SK-N-SH (cell line): Measurements from ENCODE around the gene SLC39A9. TPM values are rescaled to one million over a fixed set of nuclear protein-coding genes. Genes with fewer than 3 reads are reported as not detected.

Experiments
- CTCF ChIA-PET: fragments of 300-600, 350-600 bp; formaldehyde crosslinking; extraction: SDS; loops from one replicate; lab custom pipeline; 2021; lab: Yijun Ruan, JAX
- POLR2A ChIA-PET: fragments of 350-600 bp; sonication (Branson Sonifier 250); formaldehyde crosslinking; extraction: SDS; loops from one replicate; lab custom pipeline; 2020; ENCODE audit warnings: antibody characterized with exemption, inconsistent platforms; lab: Yijun Ruan, JAX
- DNase-seq: peaks from one replicate; pipeline ENCODE4 v3.0.0; 2012
- H2AFZ ChIP-seq: fragments of 200-600 bp; sonication (generic); 2 replicates; pipeline ENCODE4 v1.8.1; 2016; ENCODE audit warnings: antibody characterized with exemption, mild to moderate bottlenecking, low read depth
- H3F3A ChIP-seq: fragments of 200-600 bp; sonication (generic); replicated peaks from 2 replicates; pipeline ENCODE3; 2016; ENCODE audit warnings: antibody characterized with exemption, mild to moderate bottlenecking; ENCODE audit not compliant: insufficient read depth
- H3K27ac ChIP-seq, 2 experiments: fragments of 200-500 bp in 1 of 2; fragments of 200-600 bp in 1 of 2; sonication (Bioruptor generic) in 1 of 2; sonication (generic), shearing (Covaris generic) in 1 of 2; 2 replicates each; pipeline versions ENCODE4 v1.5.1 to v1.6.1; 2014 to 2016; ENCODE audit warnings: low read depth in 2 of 2, inconsistent platforms in 1 of 2, low read length in 1 of 2, mild to moderate bottlenecking in 1 of 2, mixed read lengths in 1 of 2
- H3K27me3 ChIP-seq: fragments of 200-600 bp; sonication (generic), shearing (Covaris generic); 2 replicates; pipeline ENCODE4 v1.6.1; 2016; ENCODE audit warnings: mixed run types; ENCODE audit not compliant: insufficient read depth
- H3K36me3 ChIP-seq, 2 experiments: fragments of 200-500 bp in 1 of 2; fragments of 200-600 bp in 1 of 2; sonication (Bioruptor generic) in 1 of 2; sonication (generic) in 1 of 2; replicated peaks in 1 of 2; 2 replicates each; pipeline versions ENCODE3 to v1.5.1; 2014 to 2016; ENCODE audit warnings: low read length in 1 of 2, mild to moderate bottlenecking in 1 of 2; ENCODE audit not compliant: insufficient read depth in 2 of 2, control insufficient read depth in 1 of 2
- H3K4me1 ChIP-seq, 2 experiments: fragments of 200-500 bp in 1 of 2; fragments of 200-600 bp in 1 of 2; sonication (Bioruptor generic) in 1 of 2; sonication (generic), shearing (Covaris generic) in 1 of 2; 2 replicates each; pipeline versions ENCODE4 v1.5.1 to v1.6.1; 2014 to 2016; ENCODE audit warnings: low read depth in 1 of 2, low read length in 1 of 2, mixed run types in 1 of 2; ENCODE audit not compliant: insufficient read depth in 2 of 2, control insufficient read depth in 1 of 2
- H3K4me2 ChIP-seq: fragments of 200-600 bp; sonication (generic), shearing (Covaris generic); 2 replicates; pipeline ENCODE4 v1.6.1; 2017; ENCODE audit warnings: mixed run types
- H3K4me3 ChIP-seq, 2 experiments: fragments of 200-500 bp in 1 of 2; fragments of 200-600 bp in 1 of 2; sonication (Bioruptor generic) in 1 of 2; sonication (generic), shearing (Covaris generic) in 1 of 2; 2 replicates each; pipeline versions ENCODE4 v1.5.1 to v1.8.1; 2014 to 2016; ENCODE audit warnings: low read depth in 2 of 2, inconsistent platforms in 1 of 2, low read length in 1 of 2, mild to moderate bottlenecking in 1 of 2, mixed read lengths in 1 of 2, moderate library complexity in 1 of 2
- H3K79me2 ChIP-seq: fragments of 200-600 bp; sonication (generic); 2 replicates; pipeline ENCODE4 v1.8.1; 2017; ENCODE audit warnings: mild to moderate bottlenecking; ENCODE audit not compliant: insufficient read depth
- H3K9ac ChIP-seq: fragments of 200-600 bp; sonication (generic); 2 replicates; pipeline ENCODE4 v1.6.1; 2017; ENCODE audit warnings: mixed run types
- H3K9me2 ChIP-seq: fragments of 200-600 bp; sonication (generic); 2 replicates; pipeline ENCODE4 v1.6.1; 2017; ENCODE audit warnings: mixed run types
- H3K9me3 ChIP-seq: fragments of 200-600 bp; sonication (generic); 2 replicates; pipeline ENCODE4 v1.6.1; 2017; ENCODE audit warnings: mixed run types, mild to moderate bottlenecking, moderate library complexity
- H4K20me1 ChIP-seq: fragments of 200-600 bp; sonication (generic); 2 replicates; pipeline ENCODE4 v1.6.1; 2017; ENCODE audit warnings: mild to moderate bottlenecking, mixed run types; ENCODE audit not compliant: insufficient read depth
- CHD2 ChIP-seq: fragments of 150-350 bp; IDR thresholded peaks from 2 replicates; pipeline ENCODE4 v1.6.1; 2018; ENCODE audit warnings: low read length; ENCODE audit not compliant: partially characterized antibody
- CTCF ChIP-seq: fragments of 200-600 bp; sonication (generic); IDR thresholded peaks from 2 replicates; pipeline ENCODE4 v1.6.1; 2017; ENCODE audit warnings: antibody characterized with exemption, mild to moderate bottlenecking, moderate library complexity
- EP300 ChIP-seq, 2 experiments: IDR thresholded peaks; 2 replicates each; pipeline versions ENCODE4 v1.4.0 to v1.6.1; 2012; ENCODE audit warnings: borderline replicate concordance in 1 of 2, low read depth in 1 of 2, low read length in 1 of 2
- EZH2phosphoT487 ChIP-seq: fragments of 200-600 bp; sonication (generic); IDR thresholded peaks from 2 replicates; pipeline ENCODE4 v1.6.1; 2017; ENCODE audit warnings: low read depth, mixed run types, mild to moderate bottlenecking, antibody characterized with exemption, moderate library complexity, borderline replicate concordance
- FOSL2 ChIP-seq: IDR thresholded peaks from 2 replicates; pipeline ENCODE4 v1.4.0; 2012; ENCODE audit warnings: low read depth, mild to moderate bottlenecking, moderate library complexity, borderline replicate concordance
- FOXM1 ChIP-seq: IDR thresholded peaks from 2 replicates; pipeline ENCODE4 v1.4.0; 2012; ENCODE audit warnings: low read depth, mild to moderate bottlenecking
- GABPA ChIP-seq: IDR thresholded peaks from 2 replicates; pipeline ENCODE4 v1.4.0; 2012; ENCODE audit warnings: low read depth, mild to moderate bottlenecking
- JUND ChIP-seq: IDR thresholded peaks from 2 replicates; pipeline ENCODE4 v1.4.0; 2012
- MAX ChIP-seq: IDR thresholded peaks from 2 replicates; pipeline ENCODE4 v1.4.0; 2012; ENCODE audit warnings: low read depth
- MEF2A ChIP-seq: IDR thresholded peaks from 2 replicates; pipeline ENCODE4 v1.4.0; 2012; ENCODE audit warnings: low read depth, borderline replicate concordance
- NFIC ChIP-seq: IDR thresholded peaks from 2 replicates; pipeline ENCODE4 v1.4.0; 2012; ENCODE audit warnings: borderline replicate concordance
- NRF1 ChIP-seq: IDR thresholded peaks from 2 replicates; pipeline ENCODE4 v1.6.1; 2012; ENCODE audit warnings: low read depth, mild to moderate bottlenecking, low read length
- PBX3 ChIP-seq: IDR thresholded peaks from 2 replicates; pipeline ENCODE4; 2012
- POLR2AphosphoS5 ChIP-seq: IDR thresholded peaks from 2 replicates; pipeline ENCODE4 v1.6.1; 2012; ENCODE audit warnings: low read depth, low read length
- RAD21 ChIP-seq: IDR thresholded peaks from 2 replicates; pipeline ENCODE4 v1.6.1; 2012; ENCODE audit warnings: mild to moderate bottlenecking, low read length
- RCOR1 ChIP-seq: fragments of 150-350 bp; IDR thresholded peaks from 2 replicates; pipeline ENCODE4 v1.6.1; 2017; ENCODE audit warnings: antibody characterized with exemption, low read length
- RFX5 ChIP-seq: IDR thresholded peaks from 2 replicates; pipeline ENCODE4 v1.6.1; 2012; ENCODE audit warnings: mild to moderate bottlenecking, improper control_type of control experiment, low read length
- RXRA ChIP-seq: IDR thresholded peaks from 2 replicates; pipeline ENCODE4 v1.4.0; 2012; ENCODE audit warnings: low read depth, mild to moderate bottlenecking, borderline replicate concordance
- SIN3A ChIP-seq: IDR thresholded peaks from 2 replicates; pipeline ENCODE4 v1.6.1; 2012; ENCODE audit warnings: low read depth, mild to moderate bottlenecking, low read length, moderate library complexity, borderline replicate concordance
- SMC3 ChIP-seq: IDR thresholded peaks from 2 replicates; pipeline ENCODE4 v1.6.1; 2012; ENCODE audit warnings: low read depth, low read length, improper control_type of control experiment
- TAF1 ChIP-seq: IDR thresholded peaks from 2 replicates; pipeline ENCODE4 v1.6.1; 2012; ENCODE audit warnings: low read depth, mild to moderate bottlenecking, low read length, moderate library complexity, borderline replicate concordance
- TCF12 ChIP-seq: IDR thresholded peaks from 2 replicates; pipeline ENCODE4 v1.4.0; 2012
- TEAD4 ChIP-seq: IDR thresholded peaks from 2 replicates; pipeline ENCODE4 v1.4.0; 2012; ENCODE audit warnings: mild to moderate bottlenecking, borderline replicate concordance; ENCODE audit not compliant: insufficient read depth
- USF1 ChIP-seq: IDR thresholded peaks from 2 replicates; pipeline ENCODE4 v1.4.0; 2012; ENCODE audit warnings: low read depth, borderline replicate concordance
- USF2 ChIP-seq: fragments of 150-350 bp; IDR thresholded peaks from 2 replicates; pipeline ENCODE4 v1.6.1; 2017; ENCODE audit warnings: antibody characterized with exemption, low read length, low read depth, borderline replicate concordance
- YY1 ChIP-seq: IDR thresholded peaks from 2 replicates; pipeline ENCODE4 v1.4.0; 2012; ENCODE audit warnings: low read depth, mild to moderate bottlenecking
- ZBTB33 ChIP-seq: IDR thresholded peaks from 2 replicates; pipeline ENCODE4 v1.4.0; 2012; ENCODE audit warnings: low read depth, borderline replicate concordance
- WGBS: methylation state at CpG from one replicate; pipeline ENCODE4 v1.1.6; 2017; ENCODE audit warnings: low lambda C conversion rate; 5-methylcytosine and 5-hydroxymethylcytosine counted together
- polyA plus RNA-seq, 3 experiments: library from polyadenylated mRNA; depleted of rRNA; stranded (reverse); fragments of >200 nt; gene quantifications; 2 replicates each; pipeline ENCODE4 v1.2.3, GENCODE V29; 2012

Gene SLC39A9
- polyA plus RNA-seq, 1 of the 3 experiments (the other 2 are of a cell fraction) = 39.8 TPM

- ChIA-PET CTCF (interaction anchor here (0.8 to 2.0 kb wide), 5 partner anchors 10 to 335 kb away, joined by 3 to 9 read pairs (median 3); partner anchors contain the start of genes ERH and SLC39A9), POLR2A (no interaction called here)
- 16% methylated on average over 6 of the region's 6 CpGs for WGBS
- peak overlapping the region; percentile 81; the same call in 1 of the 2 replicates for H2AFZ ChIP-seq
- DNase-seq = peak; percentile 17
- no peak overlapping the region for H3K4me3 ChIP-seq
- no peaks in the 10 kb centered on the region for H4K20me1 ChIP-seq
- H3K79me2 ChIP-seq = no peaks in the 10 kb centered on the region
- no peaks in the 10 kb centered on the region for H3K9me3 ChIP-seq
- no peaks in the 10 kb centered on the region for H3K27me3 ChIP-seq
- H3K4me2 ChIP-seq = peak overlapping the region; percentile 58
- H3F3A ChIP-seq = peaks cover 14% of the 10 kb centered on the region
- H3K9me2 ChIP-seq = no peaks in the 10 kb centered on the region
- H3K27ac ChIP-seq = peak overlapping the region; percentile 48 to 98
- peaks cover 0 to 6% of the 10 kb centered on the region in 2 experiments; a peak in 1 of 4 replicates for H3K4me1 ChIP-seq
- H3K9ac ChIP-seq = peak overlapping the region; percentile 41; the same call in 1 of the 2 replicates
- peaks cover 12 to 18% of the 10 kb centered on the region in 2 experiments for H3K36me3 ChIP-seq
- TF ChIP-seq SMC3 = no peak
- peak; percentile 87 for TF ChIP-seq USF1
- TF ChIP-seq CHD2 = no peak
- peak in 1 of 2 experiments; percentile 69; a peak in 1 of 4 replicates for TF ChIP-seq EP300 (IDR thresholded peaks at IDR 0.05; ENCODE audit: borderline replicate concordance in 1 of 2, low read depth in 1 of 2, low read length in 1 of 2)
- TF ChIP-seq FOSL2 = peak; percentile 99
- no peak for TF ChIP-seq RAD21
- TF ChIP-seq FOXM1 = 0 out of 2 replicates have a peak, but pooled peaks have one; percentile 43
- TF ChIP-seq NRF1 = no peak
- TF ChIP-seq CTCF = no peak
- TF ChIP-seq MEF2A = no peak
- TF ChIP-seq TEAD4 = peak; percentile 74
- peak; percentile 76; the same call in 1 of the 2 replicates for TF ChIP-seq RXRA
- TF ChIP-seq TAF1 = no peak
- peak; percentile 29; the same call in 1 of the 2 replicates for TF ChIP-seq NFIC
- TF ChIP-seq RFX5 = no peak
- TF ChIP-seq POLR2AphosphoS5 = peak; percentile 46; the same call in 1 of the 2 replicates
- 0 out of 2 replicates have a peak, but pooled peaks have one; percentile 19 for TF ChIP-seq USF2
- no peak for TF ChIP-seq YY1
- TF ChIP-seq RCOR1 = no peak
- peak; percentile 89 for TF ChIP-seq TCF12
- TF ChIP-seq PBX3 = peak; percentile 85
- peak; percentile 58; the same call in 1 of the 2 replicates for TF ChIP-seq MAX
- TF ChIP-seq EZH2phosphoT487 = no peak
- peak; percentile 94 for TF ChIP-seq JUND
- TF ChIP-seq GABPA = no peak
- TF ChIP-seq SIN3A = peak; percentile 70; the same call in 1 of the 2 replicates
- peak; percentile 45; the same call in 1 of the 2 replicates for TF ChIP-seq ZBTB33
Observed at GRCh38 chr14:69464829-69465228, 66.3 kb downstream of the SLC39A9 start.
